Measurements from ENCODE around the gene DCC. TPM values are rescaled to one million over a fixed set of nuclear protein-coding genes. Genes with fewer than 3 reads are reported as not detected.

DCC gene
- total RNA-seq, 2 experiments from 2014 or later, result not detected

DNA sequence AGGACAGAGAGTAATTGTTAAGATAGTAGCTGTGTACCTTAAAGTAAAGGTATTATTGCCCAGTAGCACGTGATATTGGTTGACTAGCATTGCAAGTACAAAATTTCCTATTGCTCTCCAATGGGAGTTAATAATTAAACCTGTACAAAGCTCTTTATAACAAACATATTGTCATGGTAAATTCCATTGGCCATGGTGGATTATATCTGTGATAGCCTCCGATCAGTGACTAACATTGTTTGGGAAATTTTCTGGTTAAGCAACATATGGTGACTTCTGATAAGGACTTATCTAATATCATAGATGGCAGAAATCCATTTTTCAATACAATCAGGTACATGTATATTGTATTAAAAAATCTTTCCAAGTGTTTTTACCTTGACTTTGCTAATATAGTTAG lies 360.8 kb downstream of the DCC start:
- intact Hi-C loops (cut with DNase I, micrococcal nuclease), result no loop called here
- ChIA-PET CTCF (no interaction called here), POLR2A (no interaction called here)
- DNase-seq, result no peak
- TF ChIP-seq, protein P1, sequence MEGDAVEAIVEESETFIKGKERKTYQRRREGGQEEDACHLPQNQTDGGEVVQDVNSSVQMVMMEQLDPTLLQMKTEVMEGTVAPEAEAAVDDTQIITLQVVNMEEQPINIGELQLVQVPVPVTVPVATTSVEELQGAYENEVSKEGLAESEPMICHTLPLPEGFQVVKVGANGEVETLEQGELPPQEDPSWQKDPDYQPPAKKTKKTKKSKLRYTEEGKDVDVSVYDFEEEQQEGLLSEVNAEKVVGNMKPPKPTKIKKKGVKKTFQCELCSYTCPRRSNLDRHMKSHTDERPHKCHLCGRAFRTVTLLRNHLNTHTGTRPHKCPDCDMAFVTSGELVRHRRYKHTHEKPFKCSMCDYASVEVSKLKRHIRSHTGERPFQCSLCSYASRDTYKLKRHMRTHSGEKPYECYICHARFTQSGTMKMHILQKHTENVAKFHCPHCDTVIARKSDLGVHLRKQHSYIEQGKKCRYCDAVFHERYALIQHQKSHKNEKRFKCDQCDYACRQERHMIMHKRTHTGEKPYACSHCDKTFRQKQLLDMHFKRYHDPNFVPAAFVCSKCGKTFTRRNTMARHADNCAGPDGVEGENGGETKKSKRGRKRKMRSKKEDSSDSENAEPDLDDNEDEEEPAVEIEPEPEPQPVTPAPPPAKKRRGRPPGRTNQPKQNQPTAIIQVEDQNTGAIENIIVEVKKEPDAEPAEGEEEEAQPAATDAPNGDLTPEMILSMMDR (IDR thresholded peaks at IDR 0.05), result no peak
- Histone ChIP-seq H3K27ac (ENCODE audit: low read depth in 1 of 2, low read length in 2 of 2) (no peak overlapping the region), H3K36me3 (ENCODE audit: insufficient read depth, low read length) (no peaks in the 10 kb centered on the region), H3K27me3 (ENCODE audit: control insufficient read depth in 1 of 2, insufficient read depth in 2 of 2, low read length in 2 of 2) (no peaks in the 10 kb centered on the region), H3K4me1 (ENCODE audit: insufficient read depth, low read length) (no peaks in the 10 kb centered on the region), H3K9me3 (ENCODE audit: control insufficient read depth in 1 of 2, insufficient read depth in 1 of 2, low read length in 2 of 2) (peaks cover 0 to 6% of the 10 kb centered on the region in 2 experiments), H3K4me3 (ENCODE audit: low read length) (no peak overlapping the region)
- H3K4me1 Mint-ChIP-seq (ENCODE audit: low read depth), result no peaks in the 10 kb centered on the region
- no peaks in the 10 kb centered on the region for H3K27me3 Mint-ChIP-seq
- peaks cover 2% of the 10 kb centered on the region for H3K9me3 Mint-ChIP-seq
- no peak overlapping the region for H3K27ac Mint-ChIP-seq
- no peak overlapping the region for H3K4me3 Mint-ChIP-seq
- no peak for ATAC-seq (ENCODE audit: poor library complexity)
- H3K36me3 Mint-ChIP-seq (ENCODE audit: low read depth), result no peaks in the 10 kb centered on the region

DNA sequence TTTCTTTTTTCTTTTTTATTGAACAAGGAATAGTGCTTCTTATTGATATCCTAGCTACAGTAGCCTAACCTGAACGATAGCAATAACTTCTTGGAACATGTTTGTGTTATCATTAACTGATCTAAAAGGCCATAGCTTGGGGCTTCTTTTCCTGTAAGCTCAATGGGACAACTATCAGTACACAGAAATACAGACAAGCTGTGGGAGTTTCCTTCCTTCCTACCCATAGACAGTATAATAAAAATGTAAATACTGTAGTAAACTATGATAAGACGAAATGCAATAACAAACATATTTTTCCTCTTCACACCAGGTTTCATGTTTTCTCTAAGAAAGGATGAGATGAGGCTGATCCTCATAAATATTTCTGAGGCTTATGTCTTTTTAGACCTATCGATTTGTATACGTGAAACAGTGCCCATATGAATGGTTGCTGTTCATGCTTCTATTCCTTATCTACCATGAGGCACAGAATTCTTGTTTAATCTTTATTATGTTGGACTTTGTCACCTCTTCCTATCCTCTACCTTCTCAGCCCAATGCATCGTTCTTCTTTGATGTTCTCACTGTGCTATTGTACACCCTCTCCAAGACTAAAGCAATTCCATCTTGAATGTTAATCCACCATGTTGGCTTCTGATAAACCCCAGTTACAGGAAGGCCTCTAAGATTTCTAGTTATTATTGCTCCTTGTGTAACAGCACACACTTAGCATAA lies 361.4 kb downstream of the DCC start:
- TF ChIP-seq, protein P1 (IDR thresholded peaks at IDR 0.05), result no peak
- Histone ChIP-seq H3K4me1 (ENCODE audit: insufficient read depth, low read length) (no peaks in the 10 kb centered on the region), H3K4me3 (ENCODE audit: low read length) (no peak overlapping the region), H3K36me3 (ENCODE audit: insufficient read depth, low read length) (no peaks in the 10 kb centered on the region), H3K27ac (ENCODE audit: low read depth in 1 of 2, low read length in 2 of 2) (no peak overlapping the region), H3K27me3 (ENCODE audit: control insufficient read depth in 1 of 2, insufficient read depth in 2 of 2, low read length in 2 of 2) (no peaks in the 10 kb centered on the region), H3K9me3 (ENCODE audit: control insufficient read depth in 1 of 2, insufficient read depth in 1 of 2, low read length in 2 of 2) (peaks cover 0 to 6% of the 10 kb centered on the region in 2 experiments)
- DNase-seq (no peak), ATAC-seq (ENCODE audit: poor library complexity) (no peak)
- no peaks in the 10 kb centered on the region for H3K36me3 Mint-ChIP-seq (ENCODE audit: low read depth)
- H3K27ac Mint-ChIP-seq, result no peak overlapping the region
- H3K4me3 Mint-ChIP-seq, result no peak overlapping the region
- ChIA-PET POLR2A (no interaction called here), CTCF (no interaction called here)
- H3K4me1 Mint-ChIP-seq (ENCODE audit: low read depth), result no peaks in the 10 kb centered on the region
- no peaks in the 10 kb centered on the region for H3K27me3 Mint-ChIP-seq
- peaks cover 2% of the 10 kb centered on the region for H3K9me3 Mint-ChIP-seq
- intact Hi-C loops (cut with DNase I, micrococcal nuclease), result no loop called here

DNA sequence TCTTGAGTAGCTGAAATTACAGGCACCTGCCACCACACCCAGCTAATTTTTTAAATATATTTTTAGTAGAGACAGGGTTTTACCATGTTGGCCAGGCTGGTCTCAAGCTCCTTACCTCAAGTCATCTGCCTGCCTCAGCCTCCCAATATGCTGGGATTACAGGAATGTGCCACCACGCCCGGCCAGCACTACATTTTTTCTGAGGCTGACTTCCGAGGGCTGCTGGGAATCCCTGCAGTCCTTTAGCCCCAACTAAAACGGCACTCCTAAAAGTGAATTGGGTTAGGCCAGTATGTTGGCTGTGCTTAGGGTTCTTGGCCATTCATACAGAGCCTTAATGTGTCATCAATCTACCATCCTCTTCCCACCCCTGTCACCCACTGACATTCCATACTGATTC lies 375.4 kb downstream of the DCC start:
- H3K27ac ChIP-seq (ENCODE audit: low read depth in 1 of 2, low read length in 2 of 2), result no peak overlapping the region
- Mint-ChIP-seq H3K27ac (no peak overlapping the region), H3K27me3 (no peaks in the 10 kb centered on the region), H3K36me3 (ENCODE audit: low read depth) (no peaks in the 10 kb centered on the region), H3K4me1 (ENCODE audit: low read depth) (no peaks in the 10 kb centered on the region), H3K9me3 (peaks cover 2% of the 10 kb centered on the region), H3K4me3 (no peak overlapping the region)
- H3K27me3 ChIP-seq (ENCODE audit: control insufficient read depth in 1 of 2, insufficient read depth in 2 of 2, low read length in 2 of 2), result no peaks in the 10 kb centered on the region
- TF ChIP-seq, protein P1 (IDR thresholded peaks at IDR 0.05), result no peak
- intact Hi-C loops (cut with DNase I, micrococcal nuclease), result no loop called here
- no peak overlapping the region for H3K4me3 ChIP-seq (ENCODE audit: low read length)
- no peaks in the 10 kb centered on the region for H3K4me1 ChIP-seq (ENCODE audit: insufficient read depth, low read length)
- no peaks in the 10 kb centered on the region for H3K9me3 ChIP-seq (ENCODE audit: control insufficient read depth in 1 of 2, insufficient read depth in 1 of 2, low read length in 2 of 2)
- ChIA-PET CTCF (no interaction called here), POLR2A (no interaction called here)
- DNase-seq (no peak), ATAC-seq (ENCODE audit: poor library complexity) (no peak)
- no peaks in the 10 kb centered on the region for H3K36me3 ChIP-seq (ENCODE audit: insufficient read depth, low read length)
